Fibroblast of the conjunctiva (primary cell): ENCODE measurements around the gene CCDC61.

Experiments
- DNase-seq: peaks from one replicate; pipeline ENCODE4 v3.0.0-alpha.2; 2010; ENCODE audit warnings: low read depth

CCDC61 gene

DNA sequence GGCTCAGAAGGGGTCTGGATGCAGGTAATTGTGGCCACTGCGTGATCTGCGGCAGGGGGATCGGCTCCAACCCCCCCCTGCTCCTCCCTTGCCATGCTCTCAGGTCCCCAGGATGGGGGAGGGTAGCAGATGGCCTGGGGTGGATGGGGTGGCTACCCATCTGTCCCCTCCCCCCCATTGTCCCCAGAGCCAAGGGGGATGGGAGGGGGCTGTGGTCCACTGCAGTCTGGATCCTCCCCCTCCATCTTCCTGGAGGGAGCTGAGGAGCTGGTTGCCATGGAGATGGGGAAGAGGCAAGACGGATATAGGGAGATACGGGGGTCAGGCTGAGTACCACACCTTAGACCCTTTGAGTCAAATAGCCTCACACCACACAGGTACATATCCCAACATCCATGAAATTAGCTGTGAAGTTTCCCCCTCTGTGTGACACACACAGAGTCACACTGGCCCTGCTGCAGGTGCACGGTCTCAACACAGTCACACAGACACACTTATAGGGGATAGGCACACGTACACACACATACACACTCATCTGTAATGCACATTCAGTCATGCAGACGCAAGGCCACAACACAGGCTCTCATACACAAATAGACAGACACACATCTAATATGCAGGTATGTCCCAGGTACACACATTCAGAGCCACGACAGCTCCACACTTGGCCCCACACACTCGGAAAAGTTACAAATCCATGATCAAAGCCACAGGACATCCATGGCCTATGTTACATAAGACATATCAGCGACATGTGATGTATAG, 19.8 kb upstream of the CCDC61 start:
- DNase-seq = no peak

DNA sequence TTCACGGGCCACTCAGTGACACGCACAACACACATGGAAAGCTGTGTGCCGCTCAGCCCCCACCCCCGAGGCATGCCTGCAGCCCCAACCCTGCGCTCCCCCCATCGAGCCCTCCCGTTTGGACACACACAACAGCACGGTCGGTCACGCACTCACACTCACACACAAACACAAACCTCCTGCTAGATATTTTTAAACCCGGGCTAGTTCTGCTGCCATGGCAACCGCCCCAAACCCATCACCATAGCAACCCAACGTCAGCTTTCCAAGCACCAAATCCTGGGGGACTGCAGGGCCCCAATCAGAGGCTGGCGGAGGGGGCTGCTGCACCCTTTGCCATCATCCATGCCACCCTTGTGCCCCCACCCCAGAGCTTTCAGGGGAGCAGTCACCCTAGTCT, 19.1 kb upstream of the CCDC61 start:
- DNase-seq = no peak

DNA sequence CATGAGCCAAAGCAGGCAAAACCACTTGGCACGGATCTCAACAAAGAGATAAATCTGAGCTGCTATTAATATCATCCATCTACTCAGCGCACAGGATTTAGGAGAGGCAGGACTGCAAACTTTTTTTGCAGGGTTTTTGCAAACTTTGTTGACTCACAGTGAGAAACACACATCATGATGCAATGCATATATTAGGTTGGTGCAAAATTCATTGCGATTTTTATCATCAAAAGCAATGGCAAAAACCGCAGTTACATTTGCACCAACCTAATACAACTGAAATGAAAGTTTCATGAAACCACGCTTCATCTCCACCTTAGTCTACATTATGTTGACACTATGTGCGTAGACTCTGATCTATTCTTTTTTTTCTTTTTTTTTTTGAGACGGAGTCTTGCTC, 17.1 kb upstream of the CCDC61 start:
- DNase-seq = no peak

DNA sequence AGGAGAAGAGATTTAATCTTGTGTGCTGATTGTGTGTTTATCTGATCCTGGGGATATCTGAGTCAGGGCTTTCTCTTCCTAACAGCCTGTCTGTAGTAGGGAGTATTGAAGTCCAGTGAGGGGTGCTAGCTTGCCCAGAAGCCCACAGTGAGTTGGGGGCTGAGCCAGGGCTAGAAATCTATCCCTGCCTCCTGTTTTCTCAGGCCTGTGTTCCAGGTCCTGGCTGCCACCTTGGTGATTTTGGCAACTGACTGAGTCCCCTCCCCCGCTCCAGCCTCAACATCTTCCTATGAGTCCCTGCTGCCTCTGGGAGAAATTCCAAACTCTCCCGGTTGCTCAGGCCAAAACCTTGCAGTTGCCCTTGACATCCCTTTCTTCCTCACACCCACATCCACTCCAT, 13.9 kb upstream of the CCDC61 start:
- no peak for DNase-seq

DNA sequence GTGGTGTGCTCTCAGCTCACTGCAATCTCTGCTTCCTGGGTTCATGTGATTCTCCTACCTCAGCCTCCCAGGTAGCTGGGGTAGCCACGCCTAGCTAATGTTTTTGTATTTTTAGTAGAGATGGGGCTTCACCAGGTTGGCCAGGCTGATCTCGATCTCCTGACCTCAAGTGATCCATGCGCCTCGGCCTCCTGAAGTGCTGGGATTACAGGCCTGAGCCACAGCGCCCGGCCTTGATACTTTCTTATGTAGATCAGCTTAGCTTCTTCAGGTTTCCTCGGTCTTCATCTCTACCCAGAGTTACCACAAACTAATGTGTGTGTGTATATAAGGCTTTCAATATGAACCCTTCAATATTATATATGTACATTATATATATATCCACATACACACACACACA, 9.9 kb upstream of the CCDC61 start:
- DNase-seq = no peak

DNA sequence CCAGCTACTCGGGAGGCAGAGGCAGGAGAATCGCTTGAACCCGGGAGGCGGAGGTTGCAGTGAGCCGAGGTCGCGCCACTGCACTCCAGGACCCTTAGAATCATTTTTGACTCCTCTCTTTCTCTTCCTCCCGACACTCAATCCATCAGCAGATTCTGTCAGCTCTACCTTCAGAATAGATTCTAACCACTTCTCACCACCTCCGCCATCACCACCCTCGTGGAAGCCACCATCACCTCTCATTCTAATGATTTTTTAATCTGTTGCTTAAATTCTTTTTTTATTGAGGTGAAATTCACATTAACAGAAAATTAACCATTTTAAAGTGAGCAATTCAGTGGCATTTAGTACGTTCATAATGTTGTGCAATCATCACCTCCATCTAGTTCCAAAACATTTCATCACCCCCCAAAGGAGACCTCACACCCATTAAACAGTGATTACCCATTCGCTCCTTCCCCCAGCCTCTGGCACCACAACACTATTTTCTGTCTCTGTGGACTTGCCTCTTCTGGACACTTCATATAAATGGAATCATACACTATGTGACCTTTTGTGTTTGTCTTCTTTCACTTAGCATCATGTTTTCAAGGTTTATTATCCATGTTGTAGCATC, 5.0 kb upstream of the CCDC61 start:
- no peak for DNase-seq

DNA sequence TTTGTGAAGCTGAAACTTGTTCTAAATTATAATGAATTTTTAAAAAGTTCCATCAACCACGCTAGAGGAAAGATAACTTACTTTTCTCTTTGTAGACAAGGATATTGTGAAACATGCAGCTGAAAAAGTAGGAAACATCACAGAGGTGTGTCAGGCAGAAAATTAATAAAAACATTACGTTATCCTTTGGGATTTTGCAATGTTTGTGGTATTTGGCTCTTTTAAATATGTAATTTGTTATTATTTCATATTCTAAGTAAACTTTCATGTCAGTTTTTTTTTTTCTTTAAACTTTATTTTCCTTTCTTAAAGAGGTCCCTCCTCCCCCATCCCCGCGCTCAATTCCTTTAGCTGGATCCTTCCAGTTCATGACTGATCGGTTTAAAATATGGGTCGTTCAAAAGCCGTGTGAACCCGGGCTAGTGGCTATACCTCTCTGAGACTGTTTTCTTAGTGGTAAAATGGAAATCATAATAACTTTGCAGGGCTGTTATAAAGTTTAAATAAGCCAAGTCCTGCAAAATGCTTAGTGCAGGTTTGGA, 740 bp upstream of the CCDC61 start:
- DNase-seq = no peak

DNA sequence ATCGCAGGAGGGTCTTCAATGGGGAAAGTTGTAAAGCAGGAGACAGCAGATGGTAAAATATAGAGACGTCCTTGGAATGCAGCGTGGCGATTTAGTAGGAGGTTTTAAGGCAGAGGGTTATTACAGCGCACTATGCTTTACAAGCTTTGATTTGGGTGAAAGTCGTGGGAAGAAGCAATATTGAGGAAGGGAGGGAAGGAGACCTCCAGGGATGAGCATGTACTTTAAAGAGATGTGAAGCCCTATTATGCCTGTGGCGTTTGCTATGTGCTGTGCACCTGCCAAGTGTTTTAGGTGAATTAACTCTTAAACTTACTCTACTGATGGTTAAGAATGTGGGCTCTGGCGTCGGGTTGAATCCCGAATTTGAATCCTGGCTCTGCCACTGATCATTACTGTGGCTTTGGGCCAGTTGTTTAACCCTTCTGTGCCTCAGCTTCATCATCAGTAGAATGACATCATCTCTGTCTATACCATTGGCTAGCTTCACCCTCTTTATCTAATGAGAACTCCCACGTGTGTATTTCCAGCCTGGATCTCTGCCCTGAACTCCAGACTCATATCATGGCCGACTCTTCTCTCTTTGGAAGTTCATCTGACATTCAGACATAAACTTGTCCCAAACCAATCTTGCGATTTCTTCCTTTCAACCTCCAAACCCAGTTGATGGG, 583 bp downstream of the CCDC61 start:
- no peak for DNase-seq

DNA sequence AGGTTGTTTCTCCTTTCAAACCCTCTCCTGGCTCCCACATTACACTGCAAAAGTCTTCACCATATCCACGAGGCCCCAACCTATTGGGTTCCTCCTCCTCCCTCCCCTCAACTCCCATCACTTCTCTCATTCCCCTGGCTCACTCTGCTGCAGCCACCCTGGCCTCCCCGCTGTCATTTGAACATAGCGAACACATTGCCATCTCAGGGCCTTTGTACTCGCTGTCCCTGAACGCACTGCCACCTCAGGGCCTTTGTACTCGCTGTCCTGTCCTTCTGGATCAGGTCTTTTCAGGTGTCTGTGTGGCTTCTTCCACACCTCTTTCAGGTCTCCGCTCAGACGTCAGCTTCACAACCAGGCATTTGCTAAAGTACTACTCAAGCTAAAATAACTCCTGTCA, 1.7 kb downstream of the CCDC61 start:
- DNase-seq = no peak

DNA sequence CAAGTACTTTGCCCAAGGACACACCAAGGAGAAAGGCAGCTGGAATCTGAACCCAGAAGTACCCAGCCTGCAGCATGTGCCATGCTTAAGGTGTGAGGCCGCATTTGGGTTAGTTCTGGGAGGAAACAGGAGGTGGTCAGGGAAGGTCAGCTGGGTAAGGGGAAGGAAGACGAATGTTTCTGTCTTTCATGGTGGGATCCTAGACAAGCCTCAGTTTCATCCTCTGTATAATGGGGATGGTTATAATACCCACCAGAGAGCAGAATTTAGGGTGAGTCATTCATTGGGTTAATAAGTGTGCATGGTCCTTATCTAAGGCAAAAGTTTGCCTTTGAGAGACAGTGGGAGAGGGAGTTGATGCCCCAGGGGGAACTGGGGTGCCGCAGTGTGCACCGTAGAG, 3.6 kb downstream of the CCDC61 start:
- DNase-seq = no peak

DNA sequence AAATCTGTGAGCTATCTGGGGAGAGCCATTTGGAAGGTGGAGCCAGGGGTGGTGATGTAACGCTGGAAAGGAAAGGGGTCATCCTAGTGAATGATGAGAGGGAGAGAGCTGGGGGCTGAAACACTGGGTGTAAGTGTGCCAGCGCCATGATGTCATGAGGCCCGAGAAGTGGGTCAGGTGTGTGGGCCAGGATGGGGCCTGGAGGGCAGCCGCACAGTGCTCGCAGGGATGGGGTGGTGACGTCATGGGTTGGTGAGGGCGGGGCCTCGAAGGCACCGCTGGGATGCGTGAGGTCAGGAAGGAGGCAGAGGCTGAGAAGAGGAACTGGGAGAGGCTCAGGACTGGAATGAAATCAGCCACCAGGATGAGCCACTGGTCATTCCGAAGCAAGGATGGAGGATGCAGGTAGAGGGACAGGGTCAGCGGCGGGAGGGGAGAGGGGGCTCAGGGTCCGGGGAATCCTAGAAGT, 4.4 kb downstream of the CCDC61 start:
- DNase-seq = no peak

DNA sequence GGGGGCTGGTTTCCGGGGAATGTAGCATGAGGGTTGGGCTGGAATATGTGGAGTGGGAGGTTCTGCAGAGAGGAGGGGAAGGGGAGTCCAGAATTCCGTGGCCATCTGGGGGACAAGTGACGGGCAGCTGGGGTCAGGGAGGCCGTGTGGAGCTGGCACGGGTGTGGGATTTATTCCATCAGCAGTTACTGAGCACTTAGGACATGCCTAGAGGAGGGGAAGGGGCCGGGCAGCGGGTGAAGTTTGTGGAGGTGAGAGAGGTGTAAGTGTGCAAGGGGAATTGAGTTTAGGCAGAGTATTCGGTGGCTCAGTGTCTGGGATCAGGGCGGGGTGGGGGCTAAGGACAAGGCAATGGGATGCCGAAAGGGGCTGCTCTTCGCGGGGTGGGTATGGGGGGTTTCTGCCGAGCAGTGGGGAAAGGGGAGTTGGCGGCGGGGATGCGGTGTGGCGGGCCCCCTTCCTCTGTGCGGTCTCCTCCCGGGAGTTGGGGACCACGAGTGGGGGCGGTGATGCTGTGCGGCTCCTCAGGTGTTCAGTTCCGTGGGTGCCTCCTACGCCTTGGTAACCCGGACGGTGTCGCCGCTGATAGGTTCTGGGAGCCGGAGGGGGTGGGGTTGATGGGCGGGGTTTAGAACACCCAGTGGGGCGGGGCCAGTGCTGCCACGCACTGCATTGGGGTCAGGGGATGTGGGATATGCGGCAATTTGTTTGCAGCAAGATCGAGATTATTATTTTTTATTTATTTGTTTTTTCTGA, 5.4 kb downstream of the CCDC61 start:
- DNase-seq = no peak

DNA sequence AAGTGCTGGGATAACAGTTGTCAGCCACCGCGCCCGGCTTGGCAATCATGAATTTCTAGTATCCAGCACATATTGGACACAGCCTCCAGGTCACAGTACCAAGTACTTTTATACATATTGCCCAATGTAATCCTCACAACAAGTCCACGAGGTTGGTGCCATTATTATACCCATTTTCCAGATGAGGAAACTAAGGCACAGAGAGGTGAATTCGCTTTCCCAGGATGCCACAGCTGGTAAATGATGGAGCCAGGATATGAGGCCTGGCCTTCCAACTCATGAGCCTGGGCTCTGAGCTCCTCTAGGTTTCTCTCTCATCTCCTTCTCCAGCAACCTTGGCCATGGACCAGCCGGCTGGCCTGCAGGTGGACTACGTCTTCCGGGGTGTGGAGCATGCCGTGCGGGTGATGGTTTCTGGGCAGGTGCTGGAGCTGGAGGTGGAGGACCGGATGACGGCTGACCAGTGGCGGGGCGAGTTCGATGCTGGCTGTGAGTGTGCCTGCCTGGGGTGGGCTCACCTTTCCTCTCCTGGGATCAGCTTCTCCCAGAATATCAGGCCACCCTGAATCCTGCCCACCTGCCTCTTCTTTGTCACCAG, 7.5 kb downstream of the CCDC61 start:
- no peak for DNase-seq

DNA sequence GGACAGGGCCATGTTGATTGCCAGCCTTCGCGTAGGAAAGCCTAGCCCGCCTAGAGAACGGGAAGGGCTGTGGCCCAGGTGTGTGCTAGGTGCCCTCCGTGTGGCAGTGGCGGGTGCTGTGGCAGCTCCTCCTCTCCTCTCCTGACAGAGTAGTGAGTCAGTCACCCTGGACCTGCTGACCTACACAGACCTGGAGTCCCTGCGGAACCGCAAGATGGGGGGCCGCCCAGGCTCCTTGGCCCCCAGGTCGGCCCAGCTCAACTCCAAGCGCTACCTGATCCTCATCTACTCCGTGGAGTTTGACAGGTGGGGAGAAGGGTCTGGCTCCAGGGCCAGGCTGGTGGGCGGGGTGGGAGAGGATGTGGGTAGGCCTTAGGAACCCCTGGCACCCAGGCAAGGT, 11.1 kb downstream of the CCDC61 start:
- DNase-seq = no peak

DNA sequence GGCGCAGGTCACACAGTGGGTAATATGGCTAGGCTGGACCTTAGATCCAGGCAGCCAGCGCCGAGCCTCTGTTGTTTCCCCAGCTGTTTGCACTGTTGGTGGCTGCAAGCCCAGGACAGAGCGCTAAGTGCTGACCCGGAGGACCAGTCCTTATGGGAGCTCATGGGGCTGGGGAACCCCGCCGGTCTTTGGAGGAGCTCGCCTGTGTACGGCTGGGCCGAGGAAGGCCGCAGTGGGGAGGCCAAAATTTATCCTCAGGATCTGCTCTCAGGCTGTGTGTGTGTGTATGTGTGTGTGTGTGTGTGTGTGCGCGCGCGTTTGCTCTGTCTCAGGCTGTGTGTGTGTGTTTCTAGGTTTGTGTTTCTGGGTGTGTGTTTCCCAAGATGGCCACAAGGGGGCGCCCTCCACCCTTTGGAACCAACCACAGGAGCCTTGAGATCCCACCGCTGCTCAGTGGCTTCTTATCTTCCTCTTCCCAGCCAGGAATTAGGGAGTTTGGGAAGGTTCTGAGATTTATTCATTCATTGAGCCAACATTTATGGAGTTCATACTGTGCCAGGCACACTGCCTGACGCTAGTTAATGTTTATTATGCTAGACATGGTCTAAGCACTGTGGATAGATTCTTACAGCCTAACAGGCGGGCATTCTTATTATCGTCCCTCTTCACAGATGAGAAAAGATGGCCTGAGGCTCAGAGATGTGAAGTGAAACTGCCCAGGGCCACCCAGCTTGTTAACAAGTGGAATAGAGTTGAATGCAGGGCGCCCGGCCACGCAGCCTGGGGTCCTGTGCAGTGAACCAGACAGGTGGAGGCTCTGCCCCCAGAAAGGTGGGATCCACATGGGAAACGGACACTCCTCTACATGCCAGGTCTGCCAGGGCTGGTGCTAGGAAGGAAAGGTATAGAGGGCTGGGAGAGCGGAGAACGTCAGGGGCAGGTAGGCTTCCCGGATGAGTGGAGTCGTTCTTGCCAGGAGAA, 14.6 kb downstream of the CCDC61 start:
- DNase-seq = peak; percentile 30

DNA sequence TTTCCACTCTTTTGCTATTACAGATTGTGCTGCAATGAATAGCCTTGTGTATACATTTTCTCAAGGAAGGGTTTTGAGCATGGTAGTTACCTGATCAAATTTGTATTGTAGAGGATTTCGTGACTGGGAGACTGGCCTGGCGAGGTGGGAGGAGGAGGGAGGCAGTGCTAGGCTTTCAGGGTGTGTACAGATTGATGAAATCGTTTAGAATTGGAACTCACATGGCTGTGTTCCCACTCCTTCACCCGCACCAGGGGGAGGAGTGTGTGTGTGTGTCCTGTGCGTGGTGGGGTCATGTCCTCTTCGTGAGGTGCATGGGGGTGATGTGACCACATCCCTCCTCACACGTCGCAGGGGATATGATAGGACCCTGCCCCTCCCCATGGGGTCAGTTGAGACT, 19.3 kb downstream of the CCDC61 start:
- no peak for DNase-seq

DNA sequence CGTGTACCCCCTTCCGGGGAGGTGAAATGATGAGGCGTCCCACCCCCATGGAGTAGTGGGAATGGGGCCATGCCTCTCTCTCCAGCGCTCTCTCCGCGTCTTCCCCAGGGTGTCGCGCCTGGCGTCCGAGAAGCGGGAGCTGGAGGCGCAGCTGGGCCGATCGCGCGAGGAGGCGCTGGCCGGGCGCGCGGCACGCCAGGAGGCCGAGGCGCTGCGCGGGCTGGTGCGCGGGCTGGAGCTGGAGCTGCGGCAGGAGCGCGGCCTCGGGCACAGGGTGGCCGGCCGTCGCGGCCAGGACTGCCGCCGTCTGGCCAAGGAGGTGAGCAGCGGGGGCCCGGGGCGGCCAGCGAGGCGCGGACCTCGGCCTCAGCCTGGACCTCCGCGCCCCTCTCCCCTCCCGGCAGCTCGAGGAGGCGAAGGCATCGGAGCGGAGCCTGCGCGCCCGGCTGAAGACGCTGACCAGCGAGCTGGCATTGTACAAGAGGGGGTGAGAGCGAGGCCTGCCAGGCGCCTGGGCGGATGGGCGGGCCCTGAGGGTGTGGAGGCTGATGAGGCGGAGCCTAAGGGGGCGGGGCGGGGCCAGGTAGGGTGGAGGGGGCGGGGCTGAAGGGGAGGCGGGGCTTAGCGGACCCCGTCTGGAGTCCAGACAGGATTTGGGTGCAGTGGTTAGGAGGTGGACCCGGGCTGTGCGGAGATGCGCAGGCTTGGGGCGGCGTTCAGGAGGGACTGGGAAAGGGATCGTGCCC, 19.8 kb downstream of the CCDC61 start:
- DNase-seq = no peak

DNA sequence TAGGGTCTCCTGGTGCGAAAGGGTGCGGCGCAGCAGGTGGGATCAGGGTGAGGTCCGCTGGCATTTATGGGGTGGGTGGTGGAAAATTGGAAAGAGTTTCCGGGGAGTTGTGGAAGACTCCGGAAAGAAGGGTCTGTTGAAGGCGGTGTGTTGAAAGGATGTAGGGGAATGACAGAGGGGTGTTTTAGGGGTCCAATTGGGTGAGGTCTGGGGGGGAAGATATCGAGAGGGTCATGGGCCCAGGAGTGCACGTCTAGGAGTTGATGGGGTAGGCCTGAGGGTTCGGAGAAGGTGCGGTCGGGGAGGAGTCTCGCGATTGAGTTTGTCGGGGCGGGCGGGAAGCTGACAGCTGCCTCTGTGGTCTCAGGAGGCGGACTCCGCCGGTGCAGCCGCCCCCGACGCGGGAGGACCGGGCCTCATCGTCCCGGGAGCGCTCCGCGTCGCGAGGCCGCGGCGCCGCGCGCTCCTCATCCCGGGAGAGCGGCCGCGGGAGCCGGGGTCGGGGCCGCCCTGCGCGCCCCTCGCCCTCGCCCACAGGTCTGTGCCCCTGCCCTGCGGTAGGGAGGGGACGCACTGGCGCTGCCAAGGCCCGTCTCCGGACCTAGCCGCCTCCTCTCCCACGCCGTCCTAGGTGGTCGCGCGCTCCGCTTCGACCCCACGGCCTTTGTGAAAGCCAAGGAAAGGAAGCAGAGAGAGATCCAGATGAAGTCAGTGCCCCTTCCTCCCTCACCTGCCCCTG, 20.6 kb downstream of the CCDC61 start:
- no peak for DNase-seq

DNA sequence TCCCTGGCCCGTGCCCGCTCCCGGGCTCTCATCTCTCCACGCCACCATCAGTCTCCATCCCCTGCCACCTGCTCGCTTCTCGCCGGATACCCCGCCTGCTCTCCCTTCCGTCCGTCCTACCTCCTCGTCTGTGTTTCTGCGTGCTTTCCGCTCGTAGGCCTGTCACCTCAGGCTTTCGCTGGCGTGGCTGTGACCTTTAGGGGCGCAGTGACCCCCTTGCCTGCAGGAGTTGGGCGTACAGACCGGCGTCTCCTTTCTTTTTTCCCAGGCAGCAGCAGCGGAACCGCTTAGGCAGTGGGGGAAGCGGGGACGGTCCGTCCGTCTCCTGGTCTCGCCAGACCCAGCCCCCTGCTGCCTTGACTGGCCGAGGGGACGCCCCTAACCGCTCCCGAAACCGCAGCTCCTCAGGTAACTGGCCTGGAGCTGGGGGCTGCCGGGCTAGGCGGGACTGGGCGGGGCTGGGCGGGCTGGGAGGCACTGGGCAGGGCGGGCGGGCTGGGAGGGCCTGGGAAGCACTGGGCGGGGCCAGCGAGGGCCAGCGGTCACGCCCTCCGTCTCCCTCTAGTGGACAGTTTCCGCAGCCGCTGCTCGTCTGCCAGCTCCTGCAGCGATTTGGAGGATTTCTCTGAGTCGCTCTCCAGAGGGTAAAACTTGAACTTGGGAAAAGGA, 21.3 kb downstream of the CCDC61 start:
- DNase-seq = peak; percentile 59
